IPS-18a (cell line): ENCODE measurements around the gene MARCHF2.

Source experiments
- H3K27ac ChIP-seq: one replicate; pipeline ENCODE4 v1.5.1; 2013; ENCODE audit warnings: low read length
- H3K27me3 ChIP-seq: one replicate; pipeline ENCODE4 v1.6.1; 2013; ENCODE audit warnings: mild to moderate bottlenecking, low read length; ENCODE audit not compliant: control insufficient read depth, insufficient read depth
- H3K36me3 ChIP-seq: one replicate; pipeline ENCODE4 v1.6.1; 2013; ENCODE audit warnings: low read depth, low read length; ENCODE audit not compliant: control insufficient read depth
- H3K4me1 ChIP-seq: one replicate; pipeline ENCODE4 v1.6.1; 2013; ENCODE audit warnings: low read depth, low read length; ENCODE audit not compliant: control insufficient read depth
- H3K4me3 ChIP-seq: one replicate; pipeline ENCODE4 v1.5.1; 2013; ENCODE audit warnings: low read length
- H3K9ac ChIP-seq: one replicate; pipeline ENCODE4 v1.6.1; 2013; ENCODE audit warnings: mild to moderate bottlenecking, low read length, moderate library complexity
- H3K9me3 ChIP-seq: one replicate; pipeline ENCODE4 v1.6.1; 2013; ENCODE audit warnings: low read depth, low read length; ENCODE audit not compliant: control insufficient read depth

Gene MARCHF2

DNA sequence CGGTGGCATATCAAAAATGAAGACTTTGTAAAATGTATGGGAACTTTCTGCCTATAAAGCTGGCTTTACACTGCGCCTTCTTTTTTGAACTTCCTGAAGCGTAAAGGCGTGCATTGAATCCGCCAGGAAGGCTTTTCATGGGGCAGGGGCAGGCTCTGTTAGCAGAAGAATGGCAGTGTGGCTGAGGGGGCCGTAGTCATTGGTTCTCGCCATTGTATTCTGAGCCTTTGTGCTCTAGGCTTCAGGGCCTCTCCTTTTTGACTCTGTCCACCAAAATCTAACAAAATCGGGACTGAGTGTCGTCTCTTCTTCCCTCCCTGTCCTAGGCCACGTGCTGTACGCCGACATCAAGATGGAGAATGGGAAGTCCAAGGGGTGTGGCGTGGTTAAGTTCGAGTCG, 75.3 kb downstream of the MARCHF2 start:
- Histone ChIP-seq H3K4me1 (no peaks in the 10 kb centered on the region), H3K4me3 (no peak overlapping the region), H3K27me3 (no peaks in the 10 kb centered on the region), H3K36me3 (peaks cover 55% of the 10 kb centered on the region), H3K9me3 (no peaks in the 10 kb centered on the region), H3K9ac (no peak overlapping the region), H3K27ac (no peak overlapping the region)
